CD4-positive, CD25-positive, alpha-beta regulatory T cell (primary cell): Measurements from ENCODE around the gene RRBP1. TPM values are rescaled to one million over a fixed set of nuclear protein-coding genes. Genes with fewer than 3 reads are reported as not detected.

Experiments
- ATAC-seq, 2 donors: fragments of 150-1000 bp; cut with Tn5 transposase; one replicate each; pipeline ENCODE4 v1.10.0; 2021; ENCODE audit warnings: low read depth in 2 of 2, moderate number of reproducible peaks in 2 of 2, moderate library complexity in 1 of 2
- DNase-seq, 3 donors: peaks; one replicate each; pipeline versions ENCODE4 v3.0.0 to v3.0.0-alpha.2; 2012 to 2022; ENCODE audit warnings: mixed read lengths in 1 of 3
- H3K27ac ChIP-seq: one replicate; pipeline ENCODE4 v1.7.0; 2013; ENCODE audit warnings: mild to moderate bottlenecking, low read length; ENCODE audit not compliant: insufficient read depth, poor library complexity, severe bottlenecking
- H3K27me3 ChIP-seq: one replicate; pipeline ENCODE4 v1.7.0; 2013; ENCODE audit warnings: low read length; ENCODE audit not compliant: control insufficient read depth, insufficient read depth
- H3K36me3 ChIP-seq: one replicate; pipeline ENCODE4 v1.7.0; 2013; ENCODE audit warnings: mild to moderate bottlenecking, low read length, moderate library complexity; ENCODE audit not compliant: control insufficient read depth, insufficient read depth
- H3K4me1 ChIP-seq: 2 replicates; pipeline ENCODE4 v1.7.0; 2013; ENCODE audit warnings: mild to moderate bottlenecking, low read length; ENCODE audit not compliant: insufficient read depth, control insufficient read depth, poor library complexity, severe bottlenecking
- H3K4me3 ChIP-seq: one replicate; pipeline ENCODE4 v1.7.0; 2013; ENCODE audit warnings: low read depth, mild to moderate bottlenecking, low read length, moderate library complexity
- H3K9me3 ChIP-seq, 2 experiments: 1 replicate in 1 of 2; 2 replicates in 1 of 2; pipeline ENCODE4 v1.7.0; 2013; ENCODE audit warnings: low read length in 2 of 2, mild to moderate bottlenecking in 1 of 2, moderate library complexity in 1 of 2; ENCODE audit not compliant: control insufficient read depth in 2 of 2
- H3K27ac Mint-ChIP-seq, 3 donors: one replicate each; pipeline ENCODE4 v1.8.0; 2020 to 2022; ENCODE audit warnings: mild to moderate bottlenecking in 3 of 3, mixed read lengths in 3 of 3, moderate library complexity in 2 of 3
- H3K27me3 Mint-ChIP-seq: one replicate; pipeline ENCODE4 v1.8.0; 2022; ENCODE audit warnings: mild to moderate bottlenecking, mixed read lengths
- H3K36me3 Mint-ChIP-seq: one replicate; pipeline ENCODE4 v1.8.0; 2020; ENCODE audit warnings: mixed read lengths
- H3K4me1 Mint-ChIP-seq, 4 donors: one replicate each; pipeline ENCODE4 v1.8.0; 2020 to 2022; ENCODE audit warnings: mixed read lengths in 4 of 4, mild to moderate bottlenecking in 1 of 4
- H3K4me3 Mint-ChIP-seq, 4 donors: one replicate each; pipeline ENCODE4 v1.8.0; 2020 to 2022; ENCODE audit warnings: mild to moderate bottlenecking in 4 of 4, mixed read lengths in 4 of 4, moderate library complexity in 3 of 4
- H3K9me3 Mint-ChIP-seq, 7 donors: one replicate each; pipeline ENCODE4 v1.8.0; 2020 to 2022; ENCODE audit warnings: mixed read lengths in 7 of 7, mild to moderate bottlenecking in 3 of 7, moderate library complexity in 2 of 7
- polyA plus RNA-seq, 4 donors: library from polyadenylated mRNA; unstranded; fragments of 300-500 nt; fragmentation: Illumina TruSeq; gene quantifications; one replicate each; pipeline ENCODE4 v1.2.3, GENCODE V29; 2021
- total RNA-seq: library from RNA; stranded (reverse); gene quantifications from one replicate; pipeline ENCODE4 v1.2.3, GENCODE V29; 2022

RRBP1 gene
- total and polyA plus RNA-seq, 5 donors from 2014 or later, result 0.60 to 33.6 (median 1.8) TPM

DNA sequence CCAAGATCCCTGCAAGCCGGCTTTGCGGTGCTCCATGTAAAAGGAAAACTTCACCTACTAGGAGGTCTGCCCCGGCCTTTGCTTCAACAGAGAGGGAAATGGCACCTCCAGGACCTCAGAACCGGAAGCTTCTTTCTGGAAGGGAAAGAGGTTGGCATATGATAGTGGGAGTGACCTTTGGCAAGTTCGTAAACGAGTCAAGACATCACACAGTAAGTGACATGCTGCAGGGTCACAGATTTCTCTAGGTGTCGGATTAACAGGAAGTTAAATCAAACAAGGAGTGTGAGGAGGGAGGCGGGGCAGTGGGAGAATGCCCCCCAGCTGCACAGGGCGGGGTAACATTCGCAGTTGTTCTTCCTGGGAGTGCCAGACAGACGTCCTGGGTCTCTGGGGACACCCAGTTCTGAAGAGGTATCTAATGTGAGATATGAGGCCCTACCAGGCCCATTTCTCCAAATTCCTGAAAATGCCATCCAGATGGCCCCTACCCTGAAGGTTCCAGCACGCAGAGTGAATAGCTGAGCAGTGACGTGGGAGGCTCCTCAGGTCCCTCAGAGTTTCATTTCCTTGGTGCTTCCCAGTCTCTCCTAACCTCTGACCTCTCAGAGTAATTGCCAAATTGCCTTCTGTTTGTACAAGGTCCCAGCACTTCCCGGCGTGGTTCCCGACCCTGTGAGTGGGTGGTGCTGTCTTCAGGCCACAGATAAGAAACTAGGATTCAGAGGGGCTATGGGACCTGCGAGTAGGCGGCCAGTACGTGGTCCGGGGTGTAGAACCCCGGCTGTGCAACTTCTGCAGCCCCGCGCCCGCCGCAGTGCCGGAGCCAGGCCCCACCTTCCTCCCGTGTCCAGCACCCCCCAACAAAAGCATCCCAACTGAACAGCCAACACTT is 1.9 kb downstream of the RRBP1 start:
- ATAC-seq (no peak), DNase-seq (no peak)
- H3K4me1 ChIP-seq, result peaks cover 17% of the 10 kb centered on the region
- peaks cover 9% of the 10 kb centered on the region for H3K27me3 ChIP-seq
- no peak overlapping the region for H3K27ac ChIP-seq
- peaks cover 22% of the 10 kb centered on the region for H3K27me3 Mint-ChIP-seq
- H3K4me3 ChIP-seq, result no peak overlapping the region
- H3K4me3 Mint-ChIP-seq, result peak overlapping the region; percentile 82 to 88 (median 86)
- H3K4me1 Mint-ChIP-seq, result peaks cover 0 to 22% (median 14%) of the 10 kb centered on the region in 4 donors
- no peaks in the 10 kb centered on the region for H3K36me3 ChIP-seq
- H3K36me3 Mint-ChIP-seq, result no peaks in the 10 kb centered on the region
- H3K9me3 Mint-ChIP-seq, result peaks cover 0 to under 1% (median 0%) of the 10 kb centered on the region in 7 donors
- peak overlapping the region; percentile 51 to 96 (median 68) for H3K27ac Mint-ChIP-seq
- H3K9me3 ChIP-seq, result no peaks in the 10 kb centered on the region

DNA sequence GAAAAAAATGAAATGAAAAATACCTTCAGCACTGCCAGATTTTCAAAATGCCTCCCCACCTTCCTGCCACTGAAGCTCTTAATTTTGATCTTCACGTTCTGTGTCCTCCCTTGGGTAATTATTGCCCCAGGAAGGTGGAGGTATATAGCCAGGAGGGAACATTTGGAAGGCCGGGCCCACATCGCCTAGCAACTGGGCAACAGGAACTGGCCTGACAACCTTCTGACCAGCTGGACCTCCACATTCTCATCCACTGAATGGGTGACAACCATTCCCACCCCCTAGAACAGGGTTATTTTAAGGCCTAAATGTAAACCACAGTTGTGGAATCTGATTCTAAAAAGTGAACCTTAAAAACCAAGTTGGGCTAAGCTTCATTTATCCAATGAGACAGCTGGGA is 3.2 kb downstream of the RRBP1 start:
- ATAC-seq, result no peak
- no peaks in the 10 kb centered on the region for H3K9me3 ChIP-seq
- H3K27ac ChIP-seq, result no peak overlapping the region
- H3K9me3 Mint-ChIP-seq, result no peaks in the 10 kb centered on the region
- H3K4me1 Mint-ChIP-seq, result peaks cover 1 to 22% (median 16%) of the 10 kb centered on the region in 4 donors
- peak overlapping the region in 2 of 4 donors; percentile 38 to 82 for H3K4me3 Mint-ChIP-seq
- H3K36me3 ChIP-seq, result no peaks in the 10 kb centered on the region
- peaks cover 11% of the 10 kb centered on the region for H3K27me3 Mint-ChIP-seq
- H3K4me1 ChIP-seq, result peaks cover 17% of the 10 kb centered on the region
- no peaks in the 10 kb centered on the region for H3K36me3 Mint-ChIP-seq
- no peak for DNase-seq
- no peak overlapping the region for H3K4me3 ChIP-seq
- H3K27me3 ChIP-seq, result no peaks in the 10 kb centered on the region
- H3K27ac Mint-ChIP-seq, result no peak overlapping the region

DNA sequence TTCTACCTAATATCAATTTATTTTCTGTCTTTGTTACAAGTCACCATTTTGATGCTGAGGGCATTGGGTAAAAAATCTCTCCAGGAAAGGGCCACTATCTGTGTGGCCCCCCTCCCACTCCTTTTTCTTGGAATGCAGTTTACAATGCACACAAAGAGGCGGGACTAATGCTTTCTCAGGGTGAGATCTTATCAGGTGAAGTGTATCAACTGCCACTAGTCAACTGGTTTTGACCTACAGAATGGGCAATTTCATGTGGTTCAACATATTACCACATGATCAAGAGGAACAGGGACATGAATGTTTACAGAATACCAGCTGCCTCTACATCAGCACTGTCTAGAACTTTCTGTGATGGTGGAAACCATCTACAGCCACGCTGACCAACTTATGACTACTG is 3.7 kb downstream of the RRBP1 start:
- Mint-ChIP-seq H3K36me3 (no peaks in the 10 kb centered on the region), H3K9me3 (no peaks in the 10 kb centered on the region), H3K4me1 (peaks cover 3 to 21% (median 16%) of the 10 kb centered on the region in 4 donors), H3K27ac (no peak overlapping the region), H3K27me3 (peaks cover 10% of the 10 kb centered on the region), H3K4me3 (peak overlapping the region in 2 of 4 donors; percentile 38 to 61)
- H3K27ac ChIP-seq, result no peak overlapping the region
- no peaks in the 10 kb centered on the region for H3K36me3 ChIP-seq
- DNase-seq (no peak), ATAC-seq (no peak)
- H3K27me3 ChIP-seq, result no peaks in the 10 kb centered on the region
- H3K4me1 ChIP-seq, result peaks cover 17% of the 10 kb centered on the region
- H3K9me3 ChIP-seq, result no peaks in the 10 kb centered on the region
- H3K4me3 ChIP-seq, result no peak overlapping the region

DNA sequence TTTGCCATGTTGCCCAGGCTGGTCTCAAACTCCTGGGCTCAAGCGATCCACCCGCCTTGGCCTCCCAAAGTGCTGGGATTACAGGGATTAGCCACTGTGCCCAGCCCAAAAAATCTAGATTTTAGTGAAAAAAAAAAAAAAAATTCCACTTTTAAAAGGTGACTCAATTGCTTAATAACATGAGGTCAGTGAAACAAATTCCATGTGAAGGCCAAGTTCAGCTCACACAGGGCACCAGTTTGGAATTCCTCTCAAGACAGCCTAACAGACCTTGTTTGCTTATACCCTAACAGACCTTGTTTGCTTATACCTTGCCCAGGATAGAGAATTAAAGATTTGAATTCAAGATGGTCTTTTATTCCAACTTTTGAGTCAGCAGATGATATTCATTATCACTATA is 5.1 kb downstream of the RRBP1 start:
- peaks cover 3 to 16% (median 14%) of the 10 kb centered on the region in 4 donors for H3K4me1 Mint-ChIP-seq
- no peak overlapping the region for H3K27ac Mint-ChIP-seq
- ATAC-seq (no peak), DNase-seq (no peak)
- Histone ChIP-seq H3K4me1 (peaks cover 9% of the 10 kb centered on the region), H3K27me3 (no peaks in the 10 kb centered on the region), H3K4me3 (no peak overlapping the region), H3K36me3 (no peaks in the 10 kb centered on the region), H3K9me3 (no peaks in the 10 kb centered on the region), H3K27ac (no peak overlapping the region)
- peak overlapping the region in 1 of 4 donors; percentile 69 for H3K4me3 Mint-ChIP-seq
- no peaks in the 10 kb centered on the region for H3K9me3 Mint-ChIP-seq
- no peaks in the 10 kb centered on the region for H3K36me3 Mint-ChIP-seq
- peaks cover 4% of the 10 kb centered on the region for H3K27me3 Mint-ChIP-seq

DNA sequence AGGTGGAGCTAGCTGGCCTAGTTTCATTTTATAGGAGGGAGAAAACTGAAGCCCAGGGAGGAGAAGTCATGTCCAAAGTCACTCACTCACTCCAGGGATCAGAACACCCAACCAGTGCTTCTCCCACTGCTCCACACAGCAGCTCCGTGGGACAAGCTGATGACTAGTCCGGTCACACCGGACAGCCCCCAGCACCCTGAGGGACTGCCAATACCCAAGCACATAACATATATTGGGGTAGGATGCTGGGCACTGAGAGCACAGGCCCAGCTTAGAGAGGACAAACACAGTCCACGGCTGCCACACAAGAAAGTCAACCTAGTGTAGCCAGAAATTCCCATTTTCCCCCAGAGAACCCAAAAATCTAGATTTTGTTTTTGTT is 5.7 kb downstream of the RRBP1 start:
- no peaks in the 10 kb centered on the region for H3K9me3 ChIP-seq
- ATAC-seq, result no peak
- no peaks in the 10 kb centered on the region for H3K9me3 Mint-ChIP-seq
- H3K27me3 Mint-ChIP-seq, result peaks cover 4% of the 10 kb centered on the region
- H3K36me3 Mint-ChIP-seq, result no peaks in the 10 kb centered on the region
- no peak overlapping the region for H3K27ac ChIP-seq
- no peak overlapping the region for H3K27ac Mint-ChIP-seq
- H3K4me3 ChIP-seq, result no peak overlapping the region
- no peak for DNase-seq
- no peaks in the 10 kb centered on the region for H3K36me3 ChIP-seq
- no peaks in the 10 kb centered on the region for H3K27me3 ChIP-seq
- peaks cover 3 to 16% (median 14%) of the 10 kb centered on the region in 4 donors for H3K4me1 Mint-ChIP-seq
- peak overlapping the region in 1 of 4 donors; percentile 45 for H3K4me3 Mint-ChIP-seq
- H3K4me1 ChIP-seq, result peaks cover 9% of the 10 kb centered on the region

DNA sequence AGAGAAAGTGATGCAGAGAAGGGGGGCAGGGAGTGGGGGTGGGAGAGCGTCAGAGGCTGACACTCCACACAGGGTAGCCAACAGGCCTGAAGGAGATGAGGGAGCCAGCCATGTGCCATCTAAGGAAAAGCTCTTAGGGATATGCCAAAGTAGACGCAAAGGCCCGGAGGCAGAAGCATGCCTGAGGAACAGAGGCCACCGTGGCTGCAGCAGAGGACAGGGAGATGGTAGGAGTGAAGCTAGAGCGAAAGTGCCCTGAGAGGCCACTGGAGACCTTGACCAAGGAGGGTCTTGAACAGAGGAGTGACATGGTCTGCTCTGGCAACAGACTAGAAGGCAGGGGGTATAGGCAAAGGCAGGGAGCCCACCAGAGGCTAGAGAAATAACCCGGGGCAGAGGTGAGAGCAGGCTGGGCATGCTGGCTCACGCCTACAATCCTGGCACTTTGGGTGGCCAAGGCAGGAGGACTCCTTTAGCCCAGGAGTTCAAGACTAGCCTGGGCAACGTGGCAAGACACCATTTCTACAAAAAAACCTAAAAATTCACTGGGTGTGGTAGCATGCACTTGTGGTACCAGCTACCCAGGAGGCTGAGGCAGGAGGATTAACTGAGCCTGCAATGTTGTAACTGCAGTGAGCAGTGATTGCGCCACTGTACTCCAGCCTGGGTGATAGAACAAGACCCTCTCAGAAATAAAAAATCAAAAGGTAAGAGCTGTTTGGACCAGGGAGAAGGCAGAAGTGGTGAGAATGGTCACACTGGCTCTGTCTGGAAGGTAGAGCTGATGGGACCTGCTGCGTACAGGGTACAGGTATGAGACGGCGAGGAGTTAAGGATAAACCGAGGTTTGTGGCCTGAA is 6.3 kb downstream of the RRBP1 start:
- Mint-ChIP-seq H3K4me1 (peaks cover 3 to 17% (median 15%) of the 10 kb centered on the region in 4 donors), H3K27ac (no peak overlapping the region), H3K4me3 (peak overlapping the region in 1 of 4 donors; percentile 45), H3K36me3 (peaks cover 2% of the 10 kb centered on the region), H3K27me3 (peaks cover 4% of the 10 kb centered on the region), H3K9me3 (no peaks in the 10 kb centered on the region)
- no peak for ATAC-seq
- peaks cover 7% of the 10 kb centered on the region for H3K4me1 ChIP-seq
- H3K27me3 ChIP-seq, result no peaks in the 10 kb centered on the region
- no peak overlapping the region for H3K27ac ChIP-seq
- no peaks in the 10 kb centered on the region for H3K36me3 ChIP-seq
- H3K9me3 ChIP-seq, result no peaks in the 10 kb centered on the region
- no peak for DNase-seq
- H3K4me3 ChIP-seq, result no peak overlapping the region

DNA sequence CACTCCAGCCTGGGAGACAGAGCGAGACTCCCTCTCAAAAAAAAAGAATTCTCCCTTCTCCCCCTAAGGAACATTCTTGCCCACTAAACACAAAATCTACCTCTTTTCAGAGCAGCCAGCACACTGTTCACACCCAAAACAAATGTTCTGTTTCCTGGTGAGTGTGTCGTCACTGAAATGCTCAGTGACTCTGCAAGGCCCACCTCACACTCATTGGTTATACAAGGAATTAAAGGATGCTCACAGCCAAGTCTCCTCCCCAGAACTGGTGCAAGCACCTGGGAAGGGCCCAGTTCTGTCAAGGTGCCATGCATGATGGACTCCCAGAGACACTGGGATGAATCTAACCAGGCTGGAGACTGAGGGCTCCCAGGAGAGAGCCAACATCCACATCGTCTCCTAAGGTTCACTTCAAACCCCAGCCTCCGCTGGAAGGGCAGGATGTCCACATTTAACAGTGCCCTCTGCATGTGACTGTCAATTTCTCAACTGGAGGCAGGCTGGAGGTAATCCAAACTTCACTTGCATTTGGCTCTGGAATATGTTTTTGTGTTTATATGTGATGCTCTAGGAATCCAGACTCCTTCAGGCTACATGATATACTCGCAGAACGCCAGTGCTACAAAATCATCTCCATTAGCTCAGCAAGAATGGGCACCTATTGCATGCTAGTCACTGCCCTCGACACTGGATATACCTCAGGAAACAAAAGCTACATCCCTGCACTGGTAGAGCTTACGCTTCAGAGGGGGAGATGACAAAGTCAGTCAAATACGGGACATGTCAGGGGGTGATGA is 7.1 kb downstream of the RRBP1 start:
- DNase-seq (no peak), ATAC-seq (no peak)
- H3K9me3 ChIP-seq, result no peaks in the 10 kb centered on the region
- H3K9me3 Mint-ChIP-seq, result no peaks in the 10 kb centered on the region
- H3K4me1 ChIP-seq, result no peaks in the 10 kb centered on the region
- H3K36me3 Mint-ChIP-seq, result peaks cover 6% of the 10 kb centered on the region
- no peaks in the 10 kb centered on the region for H3K36me3 ChIP-seq
- no peak overlapping the region for H3K27ac Mint-ChIP-seq
- H3K27me3 Mint-ChIP-seq, result peaks cover 4% of the 10 kb centered on the region
- no peak overlapping the region for H3K4me3 ChIP-seq
- H3K27me3 ChIP-seq, result no peaks in the 10 kb centered on the region
- H3K4me1 Mint-ChIP-seq, result peaks cover 3 to 12% (median 10%) of the 10 kb centered on the region in 4 donors
- H3K4me3 Mint-ChIP-seq, result no peak overlapping the region
- H3K27ac ChIP-seq, result no peak overlapping the region
